Loucy (cell line): ENCODE measurements around the gene C5orf46.
"Not testable (repeated sequence)": the region's sequence is repeated elsewhere in the genome, so short reads cannot be mapped to it uniquely, and the experiment has no call there.

Source experiments
- H2AFZ ChIP-seq: fragments of 200-600 bp; sonication (generic); 2 replicates; pipeline ENCODE4 v1.6.0; 2016; ENCODE audit warnings: antibody characterized with exemption, mild to moderate bottlenecking, low read length, moderate library complexity
- H3F3A ChIP-seq: fragments of 200-600 bp; 2 replicates; pipeline ENCODE4 v1.6.0; 2016; ENCODE audit warnings: antibody characterized with exemption, low read depth, mild to moderate bottlenecking
- H3K27me3 ChIP-seq: fragments of 200-600 bp; sonication (generic); 2 replicates; pipeline ENCODE4 v1.6.1; 2014; ENCODE audit warnings: low read length, mild to moderate bottlenecking; ENCODE audit not compliant: insufficient read depth, poor library complexity, severe bottlenecking
- H3K36me3 ChIP-seq: fragments of 200-600 bp; sonication (generic); 2 replicates; pipeline ENCODE4 v1.6.1; 2016; ENCODE audit warnings: low read length; ENCODE audit not compliant: insufficient read depth
- H3K4me1 ChIP-seq: fragments of 200-600 bp; sonication (generic); 2 replicates; pipeline ENCODE4 v1.5.1; 2014; ENCODE audit warnings: low read length, mild to moderate bottlenecking; ENCODE audit not compliant: insufficient read depth, poor library complexity, severe bottlenecking
- H3K4me2 ChIP-seq: fragments of 200-600 bp; sonication (generic); 2 replicates; pipeline ENCODE4 v1.6.0; 2014; ENCODE audit warnings: antibody characterized with exemption, low read length, low read depth, mild to moderate bottlenecking; ENCODE audit not compliant: poor library complexity, severe bottlenecking
- H3K4me3 ChIP-seq: fragments of 200-600 bp; sonication (generic); 2 replicates; pipeline ENCODE4 v1.5.1; 2014; ENCODE audit warnings: low read length, mild to moderate bottlenecking, mixed read lengths; ENCODE audit not compliant: poor library complexity, severe bottlenecking
- H3K79me2 ChIP-seq: fragments of 200-600 bp; sonication (generic); 2 replicates; pipeline ENCODE4 v1.6.1; 2014; ENCODE audit warnings: low read length; ENCODE audit not compliant: insufficient read depth
- H3K9ac ChIP-seq: fragments of 200-600 bp; sonication (generic); 2 replicates; pipeline ENCODE4 v1.6.0; 2014; ENCODE audit warnings: mild to moderate bottlenecking, low read depth, low read length, moderate library complexity; ENCODE audit not compliant: poor library complexity, severe bottlenecking
- H3K9me2 ChIP-seq: fragments of 200-600 bp; sonication (generic); replicated peaks from 2 replicates; pipeline ENCODE4 v1.6.1; 2016; ENCODE audit warnings: low read depth, low read length, mixed read lengths
- H3K9me3 ChIP-seq: fragments of 200-600 bp; sonication (generic); 2 replicates; pipeline ENCODE4 v1.6.1; 2014; ENCODE audit warnings: mild to moderate bottlenecking, antibody characterized with exemption, low read length, low read depth; ENCODE audit not compliant: insufficient read depth
- H4K20me1 ChIP-seq: fragments of 200-600 bp; sonication (generic); 2 replicates; pipeline ENCODE4 v1.6.0; 2014; ENCODE audit warnings: antibody characterized with exemption, low read length, mild to moderate bottlenecking; ENCODE audit not compliant: insufficient read depth, poor library complexity, severe bottlenecking
- EZH2phosphoT487 ChIP-seq: fragments of 200-600 bp; IDR thresholded peaks from 2 replicates; pipeline ENCODE4 v1.6.1; 2018; ENCODE audit warnings: antibody characterized with exemption, mild to moderate bottlenecking, moderate library complexity, borderline replicate concordance
- TF ChIP-seq, protein P1 (sequence below): fragments of 200-600 bp; sonication (generic); conservative IDR thresholded peaks from 2 replicates; pipeline ENCODE4 v1.5.1; 2014; ENCODE audit warnings: mild to moderate bottlenecking, antibody characterized with exemption, low read length

C5orf46 gene

DNA sequence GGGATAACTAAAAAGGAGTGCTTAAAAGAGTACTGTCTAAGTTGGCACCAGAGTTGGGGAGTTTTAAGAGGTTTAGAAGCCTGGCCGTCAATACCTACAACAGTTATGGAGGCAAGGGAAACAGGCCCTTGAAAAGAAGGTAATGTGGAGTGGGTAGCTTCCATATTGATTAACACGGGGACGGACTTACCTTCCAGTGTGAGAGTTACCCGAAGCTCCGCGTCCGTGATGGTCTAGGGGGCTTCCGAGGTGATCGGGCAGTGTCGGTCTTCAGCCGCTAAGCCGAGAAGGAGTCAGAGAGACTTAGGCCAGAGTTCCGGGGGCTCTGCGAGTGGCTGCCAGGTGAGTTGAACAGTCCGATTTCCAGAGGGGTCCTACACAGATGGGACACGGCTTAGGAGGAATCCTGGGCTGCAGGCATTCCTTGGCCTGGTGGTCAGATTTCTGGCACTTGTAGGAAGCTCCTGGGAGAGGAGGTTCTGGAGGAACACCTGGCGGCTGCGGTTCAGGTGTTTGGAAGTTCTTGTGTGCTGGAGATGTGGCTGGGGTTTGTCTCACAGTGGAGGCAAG lies 34.3 kb downstream of the C5orf46 start:
- not testable (repeated sequence) for H3K36me3 ChIP-seq, H3F3A ChIP-seq, H3K4me2 ChIP-seq, H3K4me1 ChIP-seq, H3K79me2 ChIP-seq, H3K4me3 ChIP-seq, H4K20me1 ChIP-seq, H3K9me3 ChIP-seq, H3K9me2 ChIP-seq, H3K27me3 ChIP-seq, H3K9ac ChIP-seq, H2AFZ ChIP-seq

DNA sequence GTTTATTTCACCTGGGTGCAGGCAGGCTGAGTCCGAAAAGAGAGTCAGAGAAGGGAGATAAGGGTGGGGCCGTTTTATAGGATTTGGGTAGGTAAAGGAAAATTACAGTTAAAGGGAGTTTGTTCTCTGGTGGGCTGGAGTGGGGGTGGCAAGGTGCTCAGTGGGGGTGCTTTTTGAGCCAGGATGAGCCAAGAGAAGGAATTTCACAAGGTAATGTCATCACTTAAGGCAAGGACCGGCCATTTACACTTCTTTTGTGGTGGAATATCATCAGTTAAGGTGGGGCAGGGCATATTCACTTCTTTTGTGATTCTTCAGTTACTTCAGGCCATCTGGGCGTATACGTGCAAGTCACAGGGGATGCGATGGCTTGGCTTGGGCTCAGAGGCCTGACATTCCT lies 36.4 kb downstream of the C5orf46 start:
- not testable (repeated sequence) for H3K9me3 ChIP-seq, H2AFZ ChIP-seq, H3K4me3 ChIP-seq, H3K4me1 ChIP-seq, H3F3A ChIP-seq, H3K27me3 ChIP-seq, H3K9me2 ChIP-seq, H3K79me2 ChIP-seq, H4K20me1 ChIP-seq, H3K36me3 ChIP-seq, H3K9ac ChIP-seq, H3K4me2 ChIP-seq

DNA sequence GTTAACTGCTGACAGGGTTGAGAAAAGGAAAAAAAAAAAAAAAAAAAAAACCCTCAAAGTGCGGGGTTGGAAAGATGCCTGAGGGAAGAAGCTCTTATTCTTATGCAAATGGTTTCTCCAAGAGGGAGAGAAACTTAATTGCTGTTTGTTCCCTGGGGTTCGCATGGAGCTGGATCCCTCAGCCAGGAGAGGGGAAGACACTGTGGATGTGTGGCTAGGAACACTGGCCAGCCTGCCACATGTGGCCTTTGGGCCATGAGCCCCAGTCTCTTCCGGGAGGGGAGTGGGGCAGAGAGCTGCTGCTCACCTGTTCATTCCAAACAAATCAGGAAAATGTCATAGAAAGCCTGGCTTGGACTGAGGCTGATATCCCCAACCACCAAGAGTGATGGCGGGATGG lies 37.2 kb downstream of the C5orf46 start:
- H3K4me1 ChIP-seq, result no peaks in the 10 kb centered on the region
- no peak overlapping the region for H3K4me2 ChIP-seq
- no peak overlapping the region for H2AFZ ChIP-seq
- TF ChIP-seq, protein P1, sequence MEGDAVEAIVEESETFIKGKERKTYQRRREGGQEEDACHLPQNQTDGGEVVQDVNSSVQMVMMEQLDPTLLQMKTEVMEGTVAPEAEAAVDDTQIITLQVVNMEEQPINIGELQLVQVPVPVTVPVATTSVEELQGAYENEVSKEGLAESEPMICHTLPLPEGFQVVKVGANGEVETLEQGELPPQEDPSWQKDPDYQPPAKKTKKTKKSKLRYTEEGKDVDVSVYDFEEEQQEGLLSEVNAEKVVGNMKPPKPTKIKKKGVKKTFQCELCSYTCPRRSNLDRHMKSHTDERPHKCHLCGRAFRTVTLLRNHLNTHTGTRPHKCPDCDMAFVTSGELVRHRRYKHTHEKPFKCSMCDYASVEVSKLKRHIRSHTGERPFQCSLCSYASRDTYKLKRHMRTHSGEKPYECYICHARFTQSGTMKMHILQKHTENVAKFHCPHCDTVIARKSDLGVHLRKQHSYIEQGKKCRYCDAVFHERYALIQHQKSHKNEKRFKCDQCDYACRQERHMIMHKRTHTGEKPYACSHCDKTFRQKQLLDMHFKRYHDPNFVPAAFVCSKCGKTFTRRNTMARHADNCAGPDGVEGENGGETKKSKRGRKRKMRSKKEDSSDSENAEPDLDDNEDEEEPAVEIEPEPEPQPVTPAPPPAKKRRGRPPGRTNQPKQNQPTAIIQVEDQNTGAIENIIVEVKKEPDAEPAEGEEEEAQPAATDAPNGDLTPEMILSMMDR, result no peak
- TF ChIP-seq EZH2phosphoT487, result no peak
- no peaks in the 10 kb centered on the region for H3K36me3 ChIP-seq
- no peaks in the 10 kb centered on the region for H3K27me3 ChIP-seq
- H3K9me2 ChIP-seq, result no peaks in the 10 kb centered on the region
- H4K20me1 ChIP-seq, result no peaks in the 10 kb centered on the region
- no peak overlapping the region for H3K4me3 ChIP-seq
- no peaks in the 10 kb centered on the region for H3K9me3 ChIP-seq
- H3K79me2 ChIP-seq, result no peaks in the 10 kb centered on the region
- H3F3A ChIP-seq, result no peaks in the 10 kb centered on the region
- no peak overlapping the region for H3K9ac ChIP-seq

DNA sequence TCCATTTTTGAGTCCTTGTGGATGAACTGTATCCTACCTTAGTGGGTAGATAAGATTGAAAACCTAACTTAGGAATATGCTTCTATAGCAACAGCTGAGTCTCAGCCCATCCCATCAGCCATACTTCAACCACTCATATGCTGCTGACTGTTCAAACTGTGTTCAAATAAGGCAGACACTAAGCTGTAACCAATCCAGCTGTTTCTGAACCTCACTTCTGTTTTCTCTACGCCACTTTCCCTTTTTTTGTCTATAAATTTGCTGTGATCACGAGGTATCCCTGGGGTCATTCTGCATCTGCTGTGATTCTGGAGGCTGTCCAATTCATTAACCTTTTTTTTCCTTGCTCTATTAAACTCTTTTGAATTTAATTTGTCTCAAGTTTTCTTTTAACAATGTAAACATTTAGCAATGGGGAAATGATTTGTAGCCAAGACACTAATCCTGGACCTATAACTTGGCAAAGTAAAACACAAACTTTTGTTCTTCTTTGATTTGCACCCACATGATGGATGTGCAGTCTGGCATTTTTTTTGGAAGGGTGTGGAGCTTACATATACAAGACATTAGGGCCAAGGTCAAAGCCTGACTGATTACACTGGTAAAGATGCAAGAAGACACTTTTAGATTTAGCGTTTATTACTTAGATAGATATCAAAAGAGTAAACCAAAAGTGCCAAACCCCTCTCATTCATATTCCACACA lies 42.7 kb downstream of the C5orf46 start:
- Histone ChIP-seq H3K9me3 (no peaks in the 10 kb centered on the region), H3K27me3 (no peaks in the 10 kb centered on the region), H3K36me3 (no peaks in the 10 kb centered on the region), H3K9me2 (no peaks in the 10 kb centered on the region), H3F3A (no peaks in the 10 kb centered on the region), H3K79me2 (no peaks in the 10 kb centered on the region), H4K20me1 (no peaks in the 10 kb centered on the region), H3K4me2 (no peak overlapping the region), H3K9ac (no peak overlapping the region), H2AFZ (no peak overlapping the region), H3K4me3 (no peak overlapping the region), H3K4me1 (no peaks in the 10 kb centered on the region)
- no peak for TF ChIP-seq EZH2phosphoT487
- TF ChIP-seq, protein P1, result no peak
